Measurements from ENCODE around the gene KLHL10. TPM values are rescaled to one million over a fixed set of nuclear protein-coding genes. Genes with fewer than 3 reads are reported as not detected.

Gene KLHL10
- total and polyA plus RNA-seq, 2 of the 13 experiments (the other 11 are each of a cell fraction or from before 2014, with no cell fraction given), result 0.04 to 0.08 TPM

GRCh38 chr17:41801374-41802271 is 36.0 kb upstream of the KLHL10 start (continued):
- peak; percentile 37; the same call in 1 of the 2 replicates for TF ChIP-seq NR2C2 (CRISPR knock-in tag; IDR thresholded peaks at IDR 0.05; ENCODE audit: borderline replicate concordance)
- no peak for TF ChIP-seq TCF7L2 (IDR thresholded peaks at IDR 0.05; ENCODE audit: low read depth, low read length)
- TF ChIP-seq RNF219 (CRISPR knock-in tag; IDR thresholded peaks at IDR 0.05), result no peak
- no peak for TF ChIP-seq ZNF619 (CRISPR knock-in tag; IDR thresholded peaks at IDR 0.05)
- TF ChIP-seq FOXO1 (CRISPR knock-in tag; IDR thresholded peaks at IDR 0.05), result peak; percentile 33; the same call in 1 of the 2 replicates
- TF ChIP-seq, protein P1, sequence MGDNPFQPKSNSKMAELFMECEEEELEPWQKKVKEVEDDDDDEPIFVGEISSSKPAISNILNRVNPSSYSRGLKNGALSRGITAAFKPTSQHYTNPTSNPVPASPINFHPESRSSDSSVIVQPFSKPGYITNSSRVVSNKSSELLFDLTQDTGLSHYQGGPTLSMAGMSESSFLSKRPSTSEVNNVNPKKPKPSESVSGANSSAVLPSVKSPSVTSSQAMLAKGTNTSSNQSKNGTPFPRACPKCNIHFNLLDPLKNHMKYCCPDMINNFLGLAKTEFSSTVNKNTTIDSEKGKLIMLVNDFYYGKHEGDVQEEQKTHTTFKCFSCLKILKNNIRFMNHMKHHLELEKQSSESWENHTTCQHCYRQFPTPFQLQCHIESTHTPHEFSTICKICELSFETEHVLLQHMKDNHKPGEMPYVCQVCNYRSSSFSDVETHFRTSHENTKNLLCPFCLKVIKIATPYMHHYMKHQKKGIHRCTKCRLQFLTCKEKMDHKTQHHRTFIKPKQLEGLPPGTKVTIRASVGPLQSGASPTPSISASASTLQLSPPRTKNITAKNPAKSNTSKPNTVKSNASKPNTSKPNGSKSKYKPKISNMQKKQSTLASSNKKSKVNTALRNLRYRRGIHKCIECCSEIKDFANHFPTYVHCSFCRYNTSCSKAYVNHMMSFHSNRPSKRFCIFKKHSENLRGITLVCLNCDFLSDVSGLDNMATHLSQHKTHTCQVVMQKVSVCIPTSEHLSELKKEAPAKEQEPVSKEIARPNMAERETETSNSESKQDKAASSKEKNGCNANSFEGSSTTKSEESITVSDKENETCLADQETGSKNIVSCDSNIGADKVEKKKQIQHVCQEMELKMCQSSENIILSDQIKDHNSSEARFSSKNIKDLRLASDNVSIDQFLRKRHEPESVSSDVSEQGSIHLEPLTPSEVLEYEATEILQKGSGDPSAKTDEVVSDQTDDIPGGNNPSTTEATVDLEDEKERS (CRISPR knock-in tag; IDR thresholded peaks at IDR 0.05), result no peak
- peak; percentile 48; the same call in 1 of the 2 replicates for TF ChIP-seq CBX5 (CRISPR knock-in tag; IDR thresholded peaks at IDR 0.05; ENCODE audit: borderline replicate concordance)
- TF ChIP-seq, protein P2, sequence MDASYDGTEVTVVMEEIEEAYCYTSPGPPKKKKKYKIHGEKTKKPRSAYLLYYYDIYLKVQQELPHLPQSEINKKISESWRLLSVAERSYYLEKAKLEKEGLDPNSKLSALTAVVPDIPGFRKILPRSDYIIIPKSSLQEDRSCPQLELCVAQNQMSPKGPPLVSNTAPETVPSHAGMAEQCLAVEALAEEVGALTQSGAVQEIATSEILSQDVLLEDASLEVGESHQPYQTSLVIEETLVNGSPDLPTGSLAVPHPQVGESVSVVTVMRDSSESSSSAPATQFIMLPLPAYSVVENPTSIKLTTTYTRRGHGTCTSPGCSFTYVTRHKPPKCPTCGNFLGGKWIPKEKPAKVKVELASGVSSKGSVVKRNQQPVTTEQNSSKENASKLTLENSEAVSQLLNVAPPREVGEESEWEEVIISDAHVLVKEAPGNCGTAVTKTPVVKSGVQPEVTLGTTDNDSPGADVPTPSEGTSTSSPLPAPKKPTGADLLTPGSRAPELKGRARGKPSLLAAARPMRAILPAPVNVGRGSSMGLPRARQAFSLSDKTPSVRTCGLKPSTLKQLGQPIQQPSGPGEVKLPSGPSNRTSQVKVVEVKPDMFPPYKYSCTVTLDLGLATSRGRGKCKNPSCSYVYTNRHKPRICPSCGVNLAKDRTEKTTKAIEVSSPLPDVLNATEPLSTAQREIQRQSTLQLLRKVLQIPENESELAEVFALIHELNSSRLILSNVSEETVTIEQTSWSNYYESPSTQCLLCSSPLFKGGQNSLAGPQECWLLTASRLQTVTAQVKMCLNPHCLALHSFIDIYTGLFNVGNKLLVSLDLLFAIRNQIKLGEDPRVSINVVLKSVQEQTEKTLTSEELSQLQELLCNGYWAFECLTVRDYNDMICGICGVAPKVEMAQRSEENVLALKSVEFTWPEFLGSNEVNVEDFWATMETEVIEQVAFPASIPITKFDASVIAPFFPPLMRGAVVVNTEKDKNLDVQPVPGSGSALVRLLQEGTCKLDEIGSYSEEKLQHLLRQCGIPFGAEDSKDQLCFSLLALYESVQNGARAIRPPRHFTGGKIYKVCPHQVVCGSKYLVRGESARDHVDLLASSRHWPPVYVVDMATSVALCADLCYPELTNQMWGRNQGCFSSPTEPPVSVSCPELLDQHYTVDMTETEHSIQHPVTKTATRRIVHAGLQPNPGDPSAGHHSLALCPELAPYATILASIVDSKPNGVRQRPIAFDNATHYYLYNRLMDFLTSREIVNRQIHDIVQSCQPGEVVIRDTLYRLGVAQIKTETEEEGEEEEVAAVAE (CRISPR knock-in tag; IDR thresholded peaks at IDR 0.05; ENCODE audit: borderline replicate concordance), result no peak
- TF ChIP-seq ZNF562 (CRISPR knock-in tag; IDR thresholded peaks at IDR 0.05; ENCODE audit: borderline replicate concordance), result no peak
- TF ChIP-seq ZNF496 (CRISPR knock-in tag; IDR thresholded peaks at IDR 0.05; ENCODE audit: insufficient replicate concordance), result no peak
- TF ChIP-seq, protein P3, sequence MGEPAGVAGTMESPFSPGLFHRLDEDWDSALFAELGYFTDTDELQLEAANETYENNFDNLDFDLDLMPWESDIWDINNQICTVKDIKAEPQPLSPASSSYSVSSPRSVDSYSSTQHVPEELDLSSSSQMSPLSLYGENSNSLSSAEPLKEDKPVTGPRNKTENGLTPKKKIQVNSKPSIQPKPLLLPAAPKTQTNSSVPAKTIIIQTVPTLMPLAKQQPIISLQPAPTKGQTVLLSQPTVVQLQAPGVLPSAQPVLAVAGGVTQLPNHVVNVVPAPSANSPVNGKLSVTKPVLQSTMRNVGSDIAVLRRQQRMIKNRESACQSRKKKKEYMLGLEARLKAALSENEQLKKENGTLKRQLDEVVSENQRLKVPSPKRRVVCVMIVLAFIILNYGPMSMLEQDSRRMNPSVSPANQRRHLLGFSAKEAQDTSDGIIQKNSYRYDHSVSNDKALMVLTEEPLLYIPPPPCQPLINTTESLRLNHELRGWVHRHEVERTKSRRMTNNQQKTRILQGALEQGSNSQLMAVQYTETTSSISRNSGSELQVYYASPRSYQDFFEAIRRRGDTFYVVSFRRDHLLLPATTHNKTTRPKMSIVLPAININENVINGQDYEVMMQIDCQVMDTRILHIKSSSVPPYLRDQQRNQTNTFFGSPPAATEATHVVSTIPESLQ (CRISPR knock-in tag; conservative IDR thresholded peaks at IDR 0.05), result no peak
- TF ChIP-seq, protein P4, sequence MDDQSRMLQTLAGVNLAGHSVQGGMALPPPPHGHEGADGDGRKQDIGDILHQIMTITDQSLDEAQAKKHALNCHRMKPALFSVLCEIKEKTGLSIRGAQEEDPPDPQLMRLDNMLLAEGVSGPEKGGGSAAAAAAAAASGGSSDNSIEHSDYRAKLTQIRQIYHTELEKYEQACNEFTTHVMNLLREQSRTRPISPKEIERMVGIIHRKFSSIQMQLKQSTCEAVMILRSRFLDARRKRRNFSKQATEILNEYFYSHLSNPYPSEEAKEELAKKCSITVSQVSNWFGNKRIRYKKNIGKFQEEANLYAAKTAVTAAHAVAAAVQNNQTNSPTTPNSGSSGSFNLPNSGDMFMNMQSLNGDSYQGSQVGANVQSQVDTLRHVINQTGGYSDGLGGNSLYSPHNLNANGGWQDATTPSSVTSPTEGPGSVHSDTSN (CRISPR knock-in tag; IDR thresholded peaks at IDR 0.05; ENCODE audit: borderline replicate concordance), result no peak
- peak; percentile 88 for TF ChIP-seq RBM22 (optimal IDR thresholded peaks at IDR 0.05; ENCODE audit: low read length)
- peak; percentile 43; the same call in 1 of the 2 replicates for TF ChIP-seq FOSL2 (CRISPR knock-in tag; IDR thresholded peaks at IDR 0.05)
